ENCODE data around the gene FMN2.

The FMN2 gene

GRCh38 chr1:240091614-240092300, at the start of gene FMN2:
Gene FMN2 (plus strand): TSS chr1:240091883. CDS start chr1:240092110, 227 bp downstream.
- DNase-seq: no peak

- no peak for DNase-seq
These were observed 47.1 kb upstream of the FMN2 start for GRCh38 chr1:240044620-240045019.

GRCh38 chr1:240046000-240046399, 45.7 kb upstream of the FMN2 start:
- DNase-seq: no peak

- no peak for DNase-seq
These were observed 37.5 kb upstream of the FMN2 start for GRCh38 chr1:240054109-240054701.

- no peak for DNase-seq
These were observed 35.7 kb upstream of the FMN2 start for GRCh38 chr1:240055936-240056335.

- DNase-seq: no peak
These were observed 35.3 kb upstream of the FMN2 start for GRCh38 chr1:240056350-240056749.

GRCh38 chr1:240058049-240058448, 33.6 kb upstream of the FMN2 start:
- DNase-seq: no peak

GRCh38 chr1:240068961-240069360, 22.7 kb upstream of the FMN2 start:
- DNase-seq: no peak

- no peak for DNase-seq
These were observed 21.5 kb upstream of the FMN2 start for GRCh38 chr1:240070188-240070587.

- DNase-seq: no peak
These were observed 18.6 kb upstream of the FMN2 start for GRCh38 chr1:240073097-240073496.

- DNase-seq: no peak
These were observed 17.3 kb upstream of the FMN2 start for GRCh38 chr1:240074422-240074821.

- DNase-seq: no peak
These were observed 16.8 kb upstream of the FMN2 start for GRCh38 chr1:240074908-240075307.

- no peak for DNase-seq
These were observed 7.3 kb upstream of the FMN2 start for GRCh38 chr1:240084337-240084736.

- DNase-seq: no peak
These were observed 6.9 kb upstream of the FMN2 start for GRCh38 chr1:240084749-240085148.

- DNase-seq: no peak
These were observed 5.0 kb upstream of the FMN2 start for GRCh38 chr1:240086726-240087125.

- DNase-seq: no peak
These were observed 1.7 kb upstream of the FMN2 start for GRCh38 chr1:240090014-240090413.

GRCh38 chr1:240090957-240091600, 604 bp upstream of the FMN2 start:
- no peak for DNase-seq

GRCh38 chr1:240092301-240093119, 827 bp downstream of the FMN2 start:
- no peak for DNase-seq

- DNase-seq: no peak
These were observed 1.7 kb downstream of the FMN2 start for GRCh38 chr1:240093120-240093961.

- DNase-seq: no peak
These were observed 2.5 kb downstream of the FMN2 start for GRCh38 chr1:240094041-240094722.

GRCh38 chr1:240096974-240097373, 5.3 kb downstream of the FMN2 start:
- no peak for DNase-seq

- no peak for DNase-seq
These were observed 6.9 kb downstream of the FMN2 start for GRCh38 chr1:240098534-240098933.

All from NCI-H446 (cell line).